ENCODE data around the gene SAP25. TPM values are rescaled to one million over a fixed set of nuclear protein-coding genes. Genes with fewer than 3 reads are reported as not detected.
A peak's percentile ranks its signal among the peaks of the same experiment; 100 is the strongest.
"Not testable (repeated sequence)": the region's sequence is repeated elsewhere in the genome, so short reads cannot be mapped to it uniquely, and the experiment has no call there.

SAP25 gene
- polyA plus RNA-seq, 1 of the 3 experiments (the other 2 are of a cell fraction) = 1.2 TPM

DNA sequence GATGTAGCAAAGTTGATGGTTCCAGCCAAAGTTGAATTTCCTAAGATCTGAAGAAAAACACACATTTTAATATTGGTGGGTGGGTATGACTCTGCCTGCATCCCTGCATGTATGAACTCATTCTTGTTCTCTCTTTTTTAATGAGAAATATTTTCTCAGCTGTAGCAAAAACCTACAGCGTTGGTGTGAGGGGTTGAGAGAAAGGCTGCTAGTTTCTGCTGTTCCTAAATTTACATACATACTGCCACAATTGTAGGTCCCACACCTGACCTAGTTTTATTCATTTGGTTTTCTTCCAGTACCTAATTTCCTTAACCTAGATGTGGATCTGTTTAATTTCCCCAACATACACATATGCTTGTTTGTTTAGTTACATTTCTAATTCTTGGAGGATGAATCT is 30.1 kb downstream of the SAP25 start:
- Histone ChIP-seq H3K9me2 (no peaks in the 10 kb centered on the region), H3K4me3 (ENCODE audit: low read depth in 2 of 2, low read length in 1 of 2) (no peak overlapping the region), H3K9ac (no peak overlapping the region), H3K27ac (ENCODE audit: low read depth in 2 of 2, low read length in 1 of 2) (no peak overlapping the region), H3K79me2 (ENCODE audit: insufficient read depth) (peaks cover 27% of the 10 kb centered on the region; the same call in 1 of the 2 replicates), H3K9me3 (no peaks in the 10 kb centered on the region), H3K4me2 (no peak overlapping the region), H4K20me1 (ENCODE audit: insufficient read depth) (no peaks in the 10 kb centered on the region), H3K36me3 (replicated peaks in 1 of 2; ENCODE audit: control insufficient read depth in 1 of 2, insufficient read depth in 2 of 2, low read length in 1 of 2) (no peaks in the 10 kb centered on the region), H3F3A (replicated peaks; ENCODE audit: insufficient read depth) (peaks cover 36% of the 10 kb centered on the region), H3K27me3 (ENCODE audit: insufficient read depth) (no peaks in the 10 kb centered on the region), H2AFZ (ENCODE audit: low read depth) (no peak overlapping the region), H3K4me1 (ENCODE audit: control insufficient read depth in 1 of 2, insufficient read depth in 2 of 2, low read depth in 1 of 2, low read length in 1 of 2) (peaks cover 36 to 48% of the 10 kb centered on the region in 2 experiments)
- TF ChIP-seq ZBTB33 (IDR thresholded peaks at IDR 0.05; ENCODE audit: borderline replicate concordance, low read depth) (no peak), NFIC (IDR thresholded peaks at IDR 0.05; ENCODE audit: borderline replicate concordance) (no peak), MEF2A (IDR thresholded peaks at IDR 0.05; ENCODE audit: borderline replicate concordance, low read depth) (no peak), SMC3 (IDR thresholded peaks at IDR 0.05; ENCODE audit: low read depth, low read length) (no peak)
- 93% methylated on average over 1 of the region's 1 CpG for WGBS (ENCODE audit: low lambda C conversion rate)
- ChIA-PET POLR2A (no interaction called here), CTCF (interaction anchor here (1.2 to 19.1 kb wide), 6 partner anchors 10 to 89 kb away, joined by 3 to 353 read pairs (median 6); partner anchors contain the start of gene NYAP1)
- no peak for DNase-seq

GRCh38 chr7:100541309-100541708 is 32.4 kb downstream of the SAP25 start:
- H4K20me1 ChIP-seq (ENCODE audit: insufficient read depth); DNase-seq; H3K9ac ChIP-seq; H3K9me2 ChIP-seq; H3K36me3 ChIP-seq (replicated peaks in 1 of 2; ENCODE audit: control insufficient read depth in 1 of 2, insufficient read depth in 2 of 2, low read length in 1 of 2); H3K4me2 ChIP-seq; H2AFZ ChIP-seq (ENCODE audit: low read depth); H3K27me3 ChIP-seq (ENCODE audit: insufficient read depth); H3K27ac ChIP-seq (ENCODE audit: low read depth in 2 of 2, low read length in 1 of 2); H3K4me3 ChIP-seq (ENCODE audit: low read depth in 2 of 2, low read length in 1 of 2); H3K9me3 ChIP-seq: not testable (repeated sequence)
- peaks cover 14 to 32% of the 10 kb centered on the region in 2 experiments for H3K4me1 ChIP-seq (ENCODE audit: control insufficient read depth in 1 of 2, insufficient read depth in 2 of 2, low read depth in 1 of 2, low read length in 1 of 2)
- peaks cover 26% of the 10 kb centered on the region for H3F3A ChIP-seq (replicated peaks; ENCODE audit: insufficient read depth)
- POLR2A ChIA-PET = interaction anchor here (0.6 kb wide), 1 partner anchor 67 kb away, joined by 3 read pairs; no protein-coding TSS in a partner anchor
- CTCF ChIA-PET = interaction anchor here (0.9 to 19.1 kb wide), 6 partner anchors 12 to 151 kb away, joined by 3 to 353 read pairs (median 10); partner anchors contain the start of gene NYAP1
- WGBS (ENCODE audit: low lambda C conversion rate) = 88% methylated on average over 7 of the region's 7 CpGs
- peaks cover 16% of the 10 kb centered on the region; the same call in 1 of the 2 replicates for H3K79me2 ChIP-seq (ENCODE audit: insufficient read depth)

DNA sequence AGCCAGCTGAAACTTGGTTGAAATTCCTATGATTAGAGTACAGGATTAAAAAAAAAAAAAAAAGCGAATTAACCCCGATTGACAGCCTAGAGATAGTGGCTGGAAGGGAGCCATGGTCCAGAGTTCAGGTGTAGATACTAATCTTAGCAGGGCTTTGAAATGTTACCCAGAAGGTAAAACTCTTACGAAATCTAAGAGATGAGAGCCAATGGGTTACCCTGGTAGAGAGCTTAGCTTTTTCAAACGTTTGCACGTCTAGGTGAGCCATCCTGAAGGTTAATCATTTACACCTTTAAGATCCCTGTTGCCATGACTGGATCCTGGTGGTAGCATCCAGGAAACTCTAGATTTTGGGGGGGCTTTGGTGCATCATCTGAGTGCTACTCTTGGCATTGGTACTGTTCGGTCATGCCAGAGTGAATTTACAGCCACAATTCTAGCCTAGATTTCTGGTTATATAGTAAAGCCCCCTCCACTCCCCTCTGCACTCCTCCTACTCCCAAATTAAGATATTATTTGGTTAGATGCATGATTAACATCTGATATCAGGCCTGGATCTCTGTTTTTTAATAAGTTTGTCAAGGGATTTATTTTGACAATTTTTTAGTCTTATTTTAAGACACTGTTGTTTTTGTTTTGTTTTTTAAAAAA is 33.5 kb downstream of the SAP25 start:
- no peak overlapping the region for H3K27ac ChIP-seq (ENCODE audit: low read depth in 2 of 2, low read length in 1 of 2)
- peak overlapping the region; percentile 69 to 92 for H3K4me3 ChIP-seq (ENCODE audit: low read depth in 2 of 2, low read length in 1 of 2)
- peak overlapping the region; percentile 89 for H3K4me2 ChIP-seq
- H3K9ac ChIP-seq = peak overlapping the region; percentile 59
- POLR2A ChIA-PET = no interaction called here
- 67% methylated on average over 6 of the region's 6 CpGs for WGBS (ENCODE audit: low lambda C conversion rate)
- H3F3A ChIP-seq (replicated peaks; ENCODE audit: insufficient read depth) = peaks cover 15% of the 10 kb centered on the region
- DNase-seq = no peak
- H2AFZ ChIP-seq (ENCODE audit: low read depth) = no peak overlapping the region
- no peaks in the 10 kb centered on the region for H3K27me3 ChIP-seq (ENCODE audit: insufficient read depth)
- CTCF ChIA-PET = interaction anchor here (1.0 to 19.1 kb wide), 5 partner anchors 21 to 71 kb away, joined by 3 to 353 read pairs (median 10); partner anchors contain the start of gene NYAP1
- peaks cover 5 to 21% of the 10 kb centered on the region in 2 experiments; a peak in 3 of 4 replicates for H3K4me1 ChIP-seq (ENCODE audit: control insufficient read depth in 1 of 2, insufficient read depth in 2 of 2, low read depth in 1 of 2, low read length in 1 of 2)
- H4K20me1 ChIP-seq (ENCODE audit: insufficient read depth) = no peaks in the 10 kb centered on the region
- H3K36me3 ChIP-seq (replicated peaks in 1 of 2; ENCODE audit: control insufficient read depth in 1 of 2, insufficient read depth in 2 of 2, low read length in 1 of 2) = no peaks in the 10 kb centered on the region
- peaks cover 16% of the 10 kb centered on the region; the same call in 1 of the 2 replicates for H3K79me2 ChIP-seq (ENCODE audit: insufficient read depth)
- no peaks in the 10 kb centered on the region for H3K9me3 ChIP-seq
- H3K9me2 ChIP-seq = no peaks in the 10 kb centered on the region
- TF ChIP-seq, protein P1, sequence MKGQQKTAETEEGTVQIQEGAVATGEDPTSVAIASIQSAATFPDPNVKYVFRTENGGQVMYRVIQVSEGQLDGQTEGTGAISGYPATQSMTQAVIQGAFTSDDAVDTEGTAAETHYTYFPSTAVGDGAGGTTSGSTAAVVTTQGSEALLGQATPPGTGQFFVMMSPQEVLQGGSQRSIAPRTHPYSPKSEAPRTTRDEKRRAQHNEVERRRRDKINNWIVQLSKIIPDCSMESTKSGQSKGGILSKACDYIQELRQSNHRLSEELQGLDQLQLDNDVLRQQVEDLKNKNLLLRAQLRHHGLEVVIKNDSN (IDR thresholded peaks at IDR 0.05; ENCODE audit: borderline replicate concordance, low read depth) = no peak
- TF ChIP-seq POLR2AphosphoS5 (IDR thresholded peaks at IDR 0.05; ENCODE audit: low read depth, low read length) (no peak), GABPA (IDR thresholded peaks at IDR 0.05; ENCODE audit: low read depth) (no peak), RCOR1 (IDR thresholded peaks at IDR 0.05; ENCODE audit: low read length) (no peak), PBX3 (IDR thresholded peaks at IDR 0.05) (no peak), TCF12 (IDR thresholded peaks at IDR 0.05) (no peak), RAD21 (IDR thresholded peaks at IDR 0.05; ENCODE audit: low read length) (no peak), TEAD4 (IDR thresholded peaks at IDR 0.05; ENCODE audit: borderline replicate concordance, insufficient read depth) (no peak), SIN3A (IDR thresholded peaks at IDR 0.05; ENCODE audit: borderline replicate concordance, low read depth, low read length) (no peak), EZH2phosphoT487 (IDR thresholded peaks at IDR 0.05; ENCODE audit: borderline replicate concordance, low read depth) (no peak), ELF1 (IDR thresholded peaks at IDR 0.05) (no peak), EP300 (IDR thresholded peaks at IDR 0.05; ENCODE audit: borderline replicate concordance in 1 of 2, low read depth in 1 of 2, low read length in 1 of 2) (no peak), SMC3 (IDR thresholded peaks at IDR 0.05; ENCODE audit: low read depth, low read length) (no peak), FOXM1 (IDR thresholded peaks at IDR 0.05; ENCODE audit: low read depth) (no peak), NRF1 (IDR thresholded peaks at IDR 0.05; ENCODE audit: low read depth, low read length) (no peak)
- TF ChIP-seq, protein P2, sequence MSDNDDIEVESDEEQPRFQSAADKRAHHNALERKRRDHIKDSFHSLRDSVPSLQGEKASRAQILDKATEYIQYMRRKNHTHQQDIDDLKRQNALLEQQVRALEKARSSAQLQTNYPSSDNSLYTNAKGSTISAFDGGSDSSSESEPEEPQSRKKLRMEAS (IDR thresholded peaks at IDR 0.05; ENCODE audit: low read depth) = no peak

Measured in SK-N-SH (cell line).